ENCODE results near the gene DTNB. TPM values are rescaled to one million over a fixed set of nuclear protein-coding genes. Genes with fewer than 3 reads are reported as not detected.

Gene DTNB
- total and polyA plus RNA-seq, 2 donors (not counting 1 experiment from before 2014, with no cell fraction given), result 5.1 to 5.4 TPM

GRCh38 chr2:25358836-25359235 lies 314.5 kb downstream of the DTNB start:
- no peaks in the 10 kb centered on the region for H3K27me3 ChIP-seq (ENCODE audit: control insufficient read depth, insufficient read depth, low read length)
- TF ChIP-seq CTCF (conservative IDR thresholded peaks at IDR 0.05 in 1 of 2, IDR thresholded peaks at IDR 0.05 in 1 of 2; ENCODE audit: low read depth in 1 of 2, low read length in 2 of 2) (no peak), EZH2 (IDR thresholded peaks at IDR 0.05; ENCODE audit: low read length, missing control alignments) (no peak)
- DNase-seq (ENCODE audit: low read depth in 2 of 2), result no peak

GRCh38 chr2:25358249-25358815 lies 315.0 kb downstream of the DTNB start:
- no peak for TF ChIP-seq CTCF (conservative IDR thresholded peaks at IDR 0.05 in 1 of 2, IDR thresholded peaks at IDR 0.05 in 1 of 2; ENCODE audit: low read depth in 1 of 2, low read length in 2 of 2)
- TF ChIP-seq EZH2 (IDR thresholded peaks at IDR 0.05; ENCODE audit: low read length, missing control alignments), result no peak
- peaks cover 5% of the 10 kb centered on the region for H3K4me1 ChIP-seq (ENCODE audit: control insufficient read depth, extremely low read depth, insufficient read depth, low read length)
- no peak overlapping the region for H3K9ac ChIP-seq (ENCODE audit: insufficient read depth, low read length)
- no peak for DNase-seq (ENCODE audit: low read depth in 2 of 2)
- no peaks in the 10 kb centered on the region for H4K20me1 ChIP-seq (ENCODE audit: control insufficient read depth, extremely low read depth, insufficient read depth, low read length)
- H3K36me3 ChIP-seq (ENCODE audit: control insufficient read depth, insufficient read depth, low read length), result no peaks in the 10 kb centered on the region
- no peak overlapping the region for H3K27ac ChIP-seq (ENCODE audit: insufficient read depth, low read length)
- no peak overlapping the region for H3K4me3 ChIP-seq (replicated peaks in 1 of 4; ENCODE audit: control extremely low read depth in 1 of 4, insufficient read depth in 1 of 4, low read depth in 3 of 4, low read length in 4 of 4)
- H3K4me2 ChIP-seq (ENCODE audit: extremely low read depth, insufficient read depth, low read length), result no peak overlapping the region
- H3K79me2 ChIP-seq (ENCODE audit: control insufficient read depth, insufficient read depth, low read length), result no peaks in the 10 kb centered on the region
- H2AFZ ChIP-seq (ENCODE audit: low read length), result no peak overlapping the region
- H3K9me3 ChIP-seq (ENCODE audit: control insufficient read depth, insufficient read depth, low read depth, low read length), result no peaks in the 10 kb centered on the region
- H3K27me3 ChIP-seq (ENCODE audit: control insufficient read depth, insufficient read depth, low read length), result no peaks in the 10 kb centered on the region

More at GRCh38 chr2:25358836-25359235, 314.5 kb downstream of the DTNB start:
- Histone ChIP-seq H3K4me2 (ENCODE audit: extremely low read depth, insufficient read depth, low read length) (no peak overlapping the region), H4K20me1 (ENCODE audit: control insufficient read depth, extremely low read depth, insufficient read depth, low read length) (no peaks in the 10 kb centered on the region), H3K4me3 (replicated peaks in 1 of 4; ENCODE audit: control extremely low read depth in 1 of 4, insufficient read depth in 1 of 4, low read depth in 3 of 4, low read length in 4 of 4) (no peak overlapping the region), H3K36me3 (ENCODE audit: control insufficient read depth, insufficient read depth, low read length) (no peaks in the 10 kb centered on the region), H3K27ac (ENCODE audit: insufficient read depth, low read length) (no peak overlapping the region), H3K4me1 (ENCODE audit: control insufficient read depth, extremely low read depth, insufficient read depth, low read length) (peaks cover 5% of the 10 kb centered on the region), H3K9me3 (ENCODE audit: control insufficient read depth, insufficient read depth, low read depth, low read length) (no peaks in the 10 kb centered on the region), H3K79me2 (ENCODE audit: control insufficient read depth, insufficient read depth, low read length) (no peaks in the 10 kb centered on the region), H3K9ac (ENCODE audit: insufficient read depth, low read length) (no peak overlapping the region), H2AFZ (ENCODE audit: low read length) (no peak overlapping the region)

- no peaks in the 10 kb centered on the region for H3K4me1 ChIP-seq (ENCODE audit: control insufficient read depth, extremely low read depth, insufficient read depth, low read length)
- H2AFZ ChIP-seq (ENCODE audit: low read length), result no peak overlapping the region
- no peaks in the 10 kb centered on the region for H3K9me3 ChIP-seq (ENCODE audit: control insufficient read depth, insufficient read depth, low read depth, low read length)
- H3K36me3 ChIP-seq (ENCODE audit: control insufficient read depth, insufficient read depth, low read length), result no peaks in the 10 kb centered on the region
- TF ChIP-seq EZH2 (IDR thresholded peaks at IDR 0.05; ENCODE audit: low read length, missing control alignments) (no peak), CTCF (conservative IDR thresholded peaks at IDR 0.05 in 1 of 2, IDR thresholded peaks at IDR 0.05 in 1 of 2; ENCODE audit: low read depth in 1 of 2, low read length in 2 of 2) (no peak)
- H3K79me2 ChIP-seq (ENCODE audit: control insufficient read depth, insufficient read depth, low read length), result no peaks in the 10 kb centered on the region
- H4K20me1 ChIP-seq (ENCODE audit: control insufficient read depth, extremely low read depth, insufficient read depth, low read length), result no peaks in the 10 kb centered on the region
- no peak overlapping the region for H3K4me2 ChIP-seq (ENCODE audit: extremely low read depth, insufficient read depth, low read length)
- H3K4me3 ChIP-seq (replicated peaks in 1 of 4; ENCODE audit: control extremely low read depth in 1 of 4, insufficient read depth in 1 of 4, low read depth in 3 of 4, low read length in 4 of 4), result no peak overlapping the region
- no peak overlapping the region for H3K27ac ChIP-seq (ENCODE audit: insufficient read depth, low read length)
- DNase-seq (ENCODE audit: low read depth in 2 of 2), result no peak
- H3K9ac ChIP-seq (ENCODE audit: insufficient read depth, low read length), result no peak overlapping the region
- H3K27me3 ChIP-seq (ENCODE audit: control insufficient read depth, insufficient read depth, low read length), result no peaks in the 10 kb centered on the region
These were observed 317.3 kb downstream of the DTNB start for GRCh38 chr2:25356088-25356487.

Measured in fibroblast of lung (primary cell).